ENCODE measurements around the gene NAGPA.
"Not testable (repeated sequence)": the region's sequence is repeated elsewhere in the genome, so short reads cannot be mapped to it uniquely, and the experiment has no call there.

The NAGPA gene

DNA sequence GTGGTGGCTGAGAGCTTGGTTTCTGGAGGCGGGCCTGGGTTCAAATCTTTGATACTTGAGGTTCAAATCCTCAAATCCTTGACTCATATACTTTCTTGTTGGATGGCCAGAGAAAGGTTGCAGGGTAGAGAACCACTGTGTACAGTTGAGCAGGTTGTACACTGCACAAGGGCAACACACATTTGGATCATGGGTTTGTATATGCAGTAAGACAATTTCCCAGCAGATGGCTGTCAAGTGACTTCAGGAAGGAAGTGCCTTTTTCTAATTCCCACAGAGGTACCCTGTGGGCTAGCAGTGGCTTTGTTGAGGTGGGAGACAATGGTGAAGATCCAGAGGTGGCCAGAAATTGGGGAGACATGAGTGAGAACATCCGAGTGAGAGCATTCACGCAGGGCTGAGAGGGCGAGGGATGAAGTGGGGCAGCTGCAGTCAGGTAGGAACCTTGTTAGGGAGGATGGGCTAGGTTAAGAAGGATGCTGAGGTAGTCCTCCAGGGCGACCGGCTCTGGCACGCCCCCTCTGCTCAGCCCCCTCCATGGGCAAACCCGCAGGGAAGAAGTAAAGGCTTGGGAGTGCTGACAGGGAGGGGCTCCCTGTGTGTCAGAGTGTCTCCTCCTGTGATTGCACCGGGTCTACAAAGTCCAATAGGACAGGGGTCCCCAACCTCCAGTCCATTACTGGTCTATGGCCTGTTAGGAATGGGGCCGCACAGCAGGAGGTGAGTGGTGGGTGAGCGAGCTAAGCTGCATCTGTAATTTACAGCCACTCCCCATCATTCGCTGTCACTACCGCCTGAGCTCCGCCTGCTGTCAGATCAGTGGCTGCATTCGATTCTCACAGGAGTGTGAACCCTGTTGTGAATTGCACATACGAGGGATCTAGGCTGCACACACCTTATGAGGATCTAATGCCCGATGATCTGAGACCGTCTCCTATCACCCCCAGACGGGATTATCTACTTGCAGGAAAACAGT is 29.3 kb upstream of the NAGPA start:
- H3K4me3 ChIP-seq (ENCODE audit: low read depth, low read length), result no peak overlapping the region

GRCh38 chr16:5062051-5062450 is 28.3 kb upstream of the NAGPA start:
- H3K4me3 ChIP-seq (ENCODE audit: low read depth, low read length), result no peak overlapping the region

GRCh38 chr16:5060073-5060641 is 26.4 kb upstream of the NAGPA start:
- H3K4me3 ChIP-seq (ENCODE audit: low read depth, low read length), result no peak overlapping the region

DNA sequence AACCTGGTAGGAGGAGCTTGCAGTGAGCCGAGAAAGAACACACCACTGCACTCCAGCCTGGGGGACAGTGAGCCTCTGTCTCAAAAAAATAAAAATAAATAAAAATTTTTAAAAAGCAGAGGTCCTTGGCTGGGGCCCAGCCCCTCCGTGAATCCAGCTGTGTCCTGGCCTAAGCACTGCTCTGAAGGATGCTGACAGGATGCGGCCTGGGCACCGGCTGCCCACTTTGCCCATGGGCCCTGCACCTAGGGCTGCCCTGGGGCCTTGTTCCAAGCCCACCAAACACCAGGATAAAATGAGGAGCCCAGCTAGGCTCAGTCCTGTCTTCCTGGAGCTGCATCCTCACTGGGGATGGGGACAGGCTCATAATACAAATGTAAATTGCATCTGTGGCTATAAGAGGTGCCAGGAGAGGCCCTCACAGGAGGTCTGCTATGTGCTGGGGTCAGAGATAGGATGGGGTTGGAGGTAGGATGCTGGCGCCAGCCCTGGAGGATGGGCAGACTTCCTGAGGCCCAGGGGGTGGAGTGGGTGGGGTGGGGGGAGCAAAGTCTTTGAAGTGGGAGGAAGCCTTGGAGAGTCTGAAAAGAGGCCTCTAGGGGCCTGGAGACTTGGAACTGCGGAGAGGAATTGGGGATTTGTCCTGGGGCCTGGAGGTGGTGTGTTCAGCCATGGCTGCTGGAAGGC is 25.8 kb upstream of the NAGPA start:
- H3K4me3 ChIP-seq (ENCODE audit: low read depth, low read length), result no peak overlapping the region

GRCh38 chr16:5058476-5058875 is 24.7 kb upstream of the NAGPA start:
- H3K4me3 ChIP-seq (ENCODE audit: low read depth, low read length), result no peak overlapping the region

GRCh38 chr16:5056352-5056751 is 22.6 kb upstream of the NAGPA start:
- no peak overlapping the region for H3K4me3 ChIP-seq (ENCODE audit: low read depth, low read length)

DNA sequence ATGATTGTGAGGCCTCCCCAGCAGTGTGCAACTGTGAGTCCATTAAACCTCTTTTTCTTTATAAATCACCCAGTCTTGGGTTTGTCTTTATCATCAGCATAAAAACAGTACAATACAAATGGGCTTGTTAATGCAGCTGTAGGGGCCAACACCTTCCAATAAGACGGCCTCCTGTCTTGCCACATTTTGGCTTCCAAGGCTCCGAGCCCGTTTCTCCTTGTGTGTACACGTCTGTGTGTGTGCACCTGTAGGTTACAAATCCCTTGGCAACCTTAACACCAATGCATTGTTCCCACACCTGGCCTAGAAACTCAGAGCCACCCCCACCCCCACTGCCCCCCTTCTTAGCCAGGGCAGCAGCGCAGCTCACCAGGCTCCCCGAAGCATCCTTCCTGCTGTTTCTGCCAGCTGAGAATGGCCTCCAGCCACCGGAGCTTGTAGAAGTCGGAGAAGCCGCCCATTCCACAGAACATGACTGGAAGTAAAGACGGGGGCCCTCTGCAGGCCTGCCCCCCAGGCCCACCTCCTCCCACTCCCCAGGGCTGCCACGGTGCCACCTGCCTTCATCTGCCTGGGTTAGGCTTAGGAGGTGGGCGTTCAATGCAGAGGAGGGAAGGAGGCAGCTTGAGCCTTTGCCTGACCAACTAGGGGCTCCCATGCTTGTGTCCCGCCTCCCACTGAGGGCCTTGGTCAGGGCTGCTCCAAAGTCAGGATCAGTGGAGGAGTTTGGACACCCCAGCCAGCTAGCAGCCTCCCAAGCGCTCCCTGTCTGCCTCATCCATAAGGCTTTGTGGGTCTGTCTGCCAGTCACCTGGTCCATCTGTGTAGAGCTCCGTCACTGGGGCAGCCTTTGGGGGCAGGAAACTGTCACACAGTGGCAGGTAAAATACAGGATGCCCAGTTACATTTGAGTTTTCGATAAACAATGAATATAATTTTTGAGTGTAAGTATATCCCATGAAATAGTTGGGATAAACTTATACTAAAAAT is 21.4 kb upstream of the NAGPA start:
- no peak overlapping the region for H3K4me3 ChIP-seq (ENCODE audit: low read depth, low read length)

- H3K4me3 ChIP-seq (ENCODE audit: low read depth, low read length), result no peak overlapping the region
Observed at GRCh38 chr16:5046914-5047313, 13.2 kb upstream of the NAGPA start.

- H3K4me3 ChIP-seq (ENCODE audit: low read depth, low read length), result no peak overlapping the region
Observed at GRCh38 chr16:5045499-5046115, 11.9 kb upstream of the NAGPA start.

DNA sequence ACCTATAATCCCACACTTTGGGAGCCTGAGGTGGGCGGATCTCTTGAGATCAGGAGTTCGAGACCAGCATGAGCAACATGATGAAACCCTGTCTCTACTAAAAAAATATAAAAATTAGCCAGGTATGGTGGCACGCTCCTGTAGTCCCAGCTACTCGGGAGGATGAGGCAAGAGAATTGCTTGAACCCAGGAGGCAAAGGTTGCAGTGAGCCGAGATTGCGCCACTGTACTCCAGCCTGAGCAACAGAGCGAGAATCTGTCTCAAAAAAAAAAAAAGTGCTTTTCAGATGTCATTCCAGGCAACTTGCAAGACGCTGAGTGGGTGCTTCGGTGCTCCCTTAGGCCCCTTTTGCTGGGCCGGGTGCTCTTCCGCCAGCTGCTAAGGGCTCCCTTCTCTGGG is 10.8 kb upstream of the NAGPA start:
- not testable (repeated sequence) for H3K4me3 ChIP-seq (ENCODE audit: low read depth, low read length)

DNA sequence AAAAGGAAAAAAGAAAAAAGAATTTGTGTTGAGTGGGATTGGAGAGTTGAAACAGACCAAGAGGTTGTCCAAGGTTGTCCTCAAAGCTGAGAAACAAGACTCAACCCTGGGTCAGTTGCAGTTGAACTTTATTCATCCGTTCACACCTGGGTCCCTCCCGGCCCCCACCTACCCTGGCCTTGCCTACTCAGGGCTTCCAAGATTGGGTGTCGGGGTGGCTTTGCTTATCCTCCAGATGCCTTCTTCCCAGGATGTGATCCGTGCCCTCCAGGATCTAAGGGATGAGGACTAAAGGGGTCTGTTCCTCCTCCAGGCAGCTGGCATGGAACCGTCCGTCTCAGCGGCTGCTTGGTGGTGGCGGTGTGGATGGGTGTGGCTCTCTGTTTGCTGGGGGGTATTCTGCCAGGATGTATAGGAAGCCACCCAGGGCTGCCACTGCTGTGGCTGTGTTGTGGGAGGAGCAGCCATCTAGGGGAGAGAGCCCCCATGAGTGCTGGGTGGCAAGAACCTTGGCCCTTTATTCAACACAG is 10.3 kb upstream of the NAGPA start:
- no peak overlapping the region for H3K4me3 ChIP-seq (ENCODE audit: low read depth, low read length)

DNA sequence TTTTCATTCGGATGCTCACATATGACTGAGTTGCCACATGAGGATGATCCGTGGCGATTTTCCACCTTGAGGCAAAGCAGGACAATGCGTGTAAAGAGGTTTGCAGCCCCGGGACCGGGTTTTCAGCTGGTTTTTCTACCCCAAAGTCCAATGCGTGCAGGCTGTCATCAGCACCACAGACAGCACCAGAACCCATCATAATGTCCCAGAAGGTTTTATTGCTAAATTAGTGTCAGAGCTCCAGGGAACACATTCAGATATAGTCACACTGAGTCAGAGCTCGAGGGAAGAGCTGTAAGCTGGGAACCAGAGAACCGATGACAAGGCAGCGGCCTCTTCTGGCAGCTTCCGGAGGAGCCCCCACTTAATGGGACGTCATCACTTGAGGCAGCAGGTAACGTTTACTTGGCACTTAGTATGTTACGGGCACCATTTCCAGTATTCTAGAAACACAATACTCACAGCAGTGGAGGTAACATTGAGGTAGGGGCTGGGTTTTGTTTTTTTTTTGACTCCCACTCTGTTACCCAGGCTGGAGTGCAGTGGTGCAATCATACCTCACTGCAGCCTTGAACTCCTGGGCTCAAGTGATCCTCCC is 8.9 kb upstream of the NAGPA start:
- H3K4me3 ChIP-seq (ENCODE audit: low read depth, low read length), result no peak overlapping the region

- no peak overlapping the region for H3K4me3 ChIP-seq (ENCODE audit: low read depth, low read length)
Observed at GRCh38 chr16:5041600-5042133, 7.9 kb upstream of the NAGPA start.

GRCh38 chr16:5040451-5040850 is 6.7 kb upstream of the NAGPA start:
- H3K4me3 ChIP-seq (ENCODE audit: low read depth, low read length), result no peak overlapping the region

DNA sequence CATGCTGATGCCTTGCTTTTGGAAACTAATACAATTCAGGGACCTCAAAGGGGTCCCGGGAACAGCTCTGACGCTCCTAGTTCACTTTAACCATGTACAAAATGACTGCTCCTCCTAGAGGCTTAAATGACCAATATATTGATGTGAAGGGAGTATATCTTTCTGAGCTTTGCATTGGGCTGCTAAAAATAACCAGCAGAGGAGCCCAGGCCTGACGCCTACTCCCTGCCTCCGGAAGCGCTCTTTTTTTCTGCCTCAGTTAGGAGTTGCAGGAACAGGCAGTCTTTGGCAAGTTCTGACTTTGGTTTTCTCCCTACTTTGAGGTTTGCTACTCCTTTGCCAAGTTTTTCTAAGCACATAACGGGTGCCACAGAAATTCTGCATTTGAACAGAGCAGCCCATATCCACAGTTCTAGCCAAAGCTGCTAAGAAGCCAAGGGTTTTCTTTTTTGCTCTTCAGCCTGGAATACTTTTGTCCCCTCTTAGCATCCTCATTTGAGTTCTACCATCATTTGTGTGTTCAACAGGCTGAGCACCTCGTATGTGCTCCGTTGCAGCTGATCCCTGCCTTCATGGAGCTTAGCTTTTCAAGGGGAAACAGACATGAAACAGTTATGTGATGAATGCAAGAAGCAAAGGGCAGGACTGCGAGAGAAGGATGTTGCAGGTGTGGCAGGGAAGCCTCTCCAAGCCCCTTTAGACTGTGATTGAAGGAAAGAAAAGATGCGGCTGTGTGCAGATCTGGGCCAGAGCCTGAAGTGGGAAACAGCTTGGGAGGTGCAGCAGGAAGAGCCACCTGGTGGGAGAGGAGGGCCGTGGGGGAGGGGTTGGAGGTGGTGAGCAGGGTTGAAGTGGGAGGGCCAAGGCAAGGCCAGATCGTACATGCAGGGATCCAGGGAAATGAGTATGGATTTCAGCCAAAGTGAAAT is 2.8 kb upstream of the NAGPA start:
- H3K4me3 ChIP-seq (ENCODE audit: low read depth, low read length), result no peak overlapping the region

- no peak overlapping the region for H3K4me3 ChIP-seq (ENCODE audit: low read depth, low read length)
Observed at GRCh38 chr16:5035909-5036227, 2.1 kb upstream of the NAGPA start.

DNA sequence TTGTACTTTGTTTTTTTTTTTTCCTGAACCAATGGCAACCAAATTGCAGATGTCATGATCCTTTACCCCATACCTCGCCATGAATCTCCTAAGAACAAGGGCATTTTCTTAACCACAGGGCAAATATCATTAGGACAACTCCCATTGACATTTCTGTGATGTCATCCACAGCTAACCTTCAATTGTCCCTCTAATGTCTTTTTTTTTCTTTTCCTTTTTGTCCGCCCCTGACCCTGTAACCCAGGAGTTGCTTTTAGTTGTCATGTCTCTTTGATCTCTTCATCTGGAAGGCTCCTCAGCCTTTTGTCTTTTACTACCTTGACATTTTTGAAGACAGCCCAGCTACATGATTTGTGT is 410 bp upstream of the NAGPA start:
- H3K4me3 ChIP-seq (ENCODE audit: low read depth, low read length), result peak overlapping the region; percentile 92

DNA sequence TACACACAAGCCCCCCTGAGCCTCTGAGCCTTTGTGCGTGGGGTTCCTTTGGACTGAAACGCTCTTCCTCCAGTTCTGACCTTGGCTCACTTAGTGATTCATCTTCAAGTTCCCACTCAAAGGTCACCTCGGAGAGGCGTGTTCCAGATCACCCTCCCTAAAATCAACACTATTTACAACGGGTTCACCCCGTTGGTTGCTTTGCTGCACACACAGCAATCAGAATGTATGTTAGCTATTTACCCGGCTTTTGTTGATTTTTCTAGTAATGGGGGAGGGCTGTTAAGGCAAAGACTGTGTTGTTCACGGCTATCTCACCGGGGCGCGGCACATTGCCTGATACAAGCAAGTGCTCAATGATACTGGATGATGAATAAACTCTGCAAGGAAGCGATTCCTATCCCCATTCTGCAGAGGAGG is 977 bp downstream of the NAGPA start:
- peak overlapping the region; percentile 92 for H3K4me3 ChIP-seq (ENCODE audit: low read depth, low read length)

All from iPS-11a (cell line).